Neural progenitor cell (in vitro differentiated cells): ENCODE measurements around the gene SCFD2. TPM values are rescaled to one million over a fixed set of nuclear protein-coding genes. Genes with fewer than 3 reads are reported as not detected.

Experiments used
- DNase-seq: peaks from one replicate; pipeline ENCODE4 v3.0.0-alpha.2; 2016; ENCODE audit warnings: low spot score
- H2AFZ ChIP-seq: fragments of 200-600 bp; sonication (generic); replicated peaks from 2 replicates; pipeline ENCODE4 v1.6.1; 2016; ENCODE audit warnings: antibody characterized with exemption
- H3F3A ChIP-seq: fragments of 200-600 bp; sonication (generic); 2 replicates; pipeline ENCODE4 v1.6.1; 2016; ENCODE audit warnings: antibody characterized with exemption, low read depth
- H3K27ac ChIP-seq: fragments of 200-600 bp; sonication (generic); 2 replicates; pipeline ENCODE4 v1.5.1; 2016; ENCODE audit warnings: mild to moderate bottlenecking
- H3K27me3 ChIP-seq: fragments of 200-600 bp; sonication (generic); 2 replicates; pipeline ENCODE4 v1.6.1; 2016; ENCODE audit warnings: mild to moderate bottlenecking, moderate library complexity
- H3K36me3 ChIP-seq: fragments of 200-600 bp; sonication (generic); 2 replicates; pipeline ENCODE4 v1.5.1; 2016
- H3K4me1 ChIP-seq: fragments of 200-600 bp; sonication (generic); 2 replicates; pipeline ENCODE4 v1.6.1; 2016; ENCODE audit warnings: mixed run types
- H3K4me2 ChIP-seq: fragments of 200-600 bp; sonication (generic); 2 replicates; pipeline ENCODE4 v1.6.1; 2016
- H3K4me3 ChIP-seq: fragments of 200-600 bp; sonication (generic); 2 replicates; pipeline ENCODE4 v1.5.1; 2016
- H3K79me2 ChIP-seq: fragments of 200-600 bp; sonication (generic); 2 replicates; pipeline ENCODE4 v1.6.1; 2016; ENCODE audit warnings: low read depth
- H3K9ac ChIP-seq: fragments of 200-600 bp; sonication (generic); 2 replicates; pipeline ENCODE4 v1.6.1; 2016
- H3K9me3 ChIP-seq: fragments of 200-600 bp; sonication (generic); 2 replicates; pipeline ENCODE4 v1.5.1; 2016; ENCODE audit warnings: low read depth
- H4K20me1 ChIP-seq: fragments of 200-600 bp; sonication (generic); 2 replicates; pipeline ENCODE4 v1.6.1; 2016; ENCODE audit warnings: low read depth
- H3K27ac Mint-ChIP-seq: 3 replicates; pipeline ENCODE4 v1.8.0; 2021; ENCODE audit warnings: mixed read lengths
- H3K27me3 Mint-ChIP-seq: 2 replicates; pipeline ENCODE4 v1.8.0; 2022; ENCODE audit warnings: low read depth, mild to moderate bottlenecking, inconsistent platforms, moderate library complexity, mixed read lengths; ENCODE audit not compliant: insufficient read depth
- H3K36me3 Mint-ChIP-seq: 3 replicates; pipeline ENCODE4 v1.8.0; 2021; ENCODE audit warnings: mixed read lengths
- H3K4me1 Mint-ChIP-seq: 3 replicates; pipeline ENCODE4 v1.8.0; 2021; ENCODE audit warnings: mixed read lengths
- H3K4me3 Mint-ChIP-seq: 3 replicates; pipeline ENCODE4 v1.8.0; 2021; ENCODE audit warnings: mild to moderate bottlenecking, moderate library complexity, mixed read lengths
- H3K9me3 Mint-ChIP-seq: 3 replicates; pipeline ENCODE4 v1.8.0; 2020; ENCODE audit warnings: mixed read lengths
- CTCF ChIP-seq: fragments of 200-600 bp; sonication (generic); IDR thresholded peaks from 2 replicates; pipeline ENCODE4 v1.5.1; 2017; ENCODE audit warnings: antibody characterized with exemption, mild to moderate bottlenecking
- EZH2 ChIP-seq: fragments of 200-600 bp; sonication (generic); IDR thresholded peaks from 2 replicates; pipeline ENCODE4 v1.6.1; 2017; ENCODE audit warnings: antibody characterized with exemption, mild to moderate bottlenecking, moderate library complexity
- EZH2phosphoT487 ChIP-seq: fragments of 200-600 bp; sonication (generic); IDR thresholded peaks from 2 replicates; pipeline ENCODE4 v1.6.1; 2017; ENCODE audit warnings: antibody characterized with exemption
- total RNA-seq: library from RNA; depleted of rRNA; stranded (reverse); fragments of >200 nt; gene quantifications from 2 replicates; pipeline ENCODE4 v1.2.3, GENCODE V29; 2015; ENCODE audit warnings: low replicate concordance

The SCFD2 gene
- total RNA-seq, 1 donor from 2014 or later: 4.8 TPM

- peaks cover 5% of the 10 kb centered on the region for H3K4me1 ChIP-seq
- H3K4me3 ChIP-seq: no peak overlapping the region
- no peaks in the 10 kb centered on the region for H3K9me3 Mint-ChIP-seq
- no peaks in the 10 kb centered on the region for H3K36me3 Mint-ChIP-seq
- H3K9me3 ChIP-seq: no peaks in the 10 kb centered on the region
- no peaks in the 10 kb centered on the region for H3K36me3 ChIP-seq
- no peaks in the 10 kb centered on the region for H3K79me2 ChIP-seq
- H3K27me3 Mint-ChIP-seq: peaks cover 3% of the 10 kb centered on the region
- no peak for TF ChIP-seq CTCF
- no peak for TF ChIP-seq EZH2
- TF ChIP-seq EZH2phosphoT487: no peak
- peak overlapping the region; percentile 47 for H3K27ac Mint-ChIP-seq
- no peak overlapping the region for H2AFZ ChIP-seq
- no peaks in the 10 kb centered on the region for H3F3A ChIP-seq
- no peak overlapping the region for H3K4me3 Mint-ChIP-seq
- no peak overlapping the region for H3K9ac ChIP-seq
- no peak overlapping the region for H3K27ac ChIP-seq
- no peaks in the 10 kb centered on the region for H4K20me1 ChIP-seq
- H3K4me2 ChIP-seq: no peak overlapping the region
- no peak for DNase-seq
- peaks cover 24% of the 10 kb centered on the region for H3K4me1 Mint-ChIP-seq
- no peaks in the 10 kb centered on the region for H3K27me3 ChIP-seq
Observed at GRCh38 chr4:52915730-52916300, 450.0 kb downstream of the SCFD2 start.

GRCh38 chr4:52915191-52915590, 450.7 kb downstream of the SCFD2 start:
- H3K27ac Mint-ChIP-seq: no peak overlapping the region
- H3K36me3 Mint-ChIP-seq: no peaks in the 10 kb centered on the region
- no peak for DNase-seq
- no peak for TF ChIP-seq EZH2phosphoT487
- Histone ChIP-seq H4K20me1 (no peaks in the 10 kb centered on the region), H3F3A (no peaks in the 10 kb centered on the region), H3K9ac (no peak overlapping the region), H3K4me3 (no peak overlapping the region), H3K27ac (no peak overlapping the region), H3K4me2 (no peak overlapping the region), H3K79me2 (no peaks in the 10 kb centered on the region), H3K4me1 (peaks cover 5% of the 10 kb centered on the region), H2AFZ (no peak overlapping the region), H3K36me3 (no peaks in the 10 kb centered on the region), H3K9me3 (no peaks in the 10 kb centered on the region), H3K27me3 (no peaks in the 10 kb centered on the region)
- no peaks in the 10 kb centered on the region for H3K9me3 Mint-ChIP-seq
- peaks cover 24% of the 10 kb centered on the region for H3K4me1 Mint-ChIP-seq
- no peak overlapping the region for H3K4me3 Mint-ChIP-seq
- peaks cover 3% of the 10 kb centered on the region for H3K27me3 Mint-ChIP-seq

GRCh38 chr4:52914051-52914605, 451.7 kb downstream of the SCFD2 start:
- Mint-ChIP-seq H3K9me3 (no peaks in the 10 kb centered on the region), H3K27me3 (peaks cover 3% of the 10 kb centered on the region), H3K4me3 (no peak overlapping the region), H3K36me3 (no peaks in the 10 kb centered on the region), H3K27ac (no peak overlapping the region), H3K4me1 (peaks cover 24% of the 10 kb centered on the region)
- H3K4me2 ChIP-seq: no peak overlapping the region
- H3K36me3 ChIP-seq: no peaks in the 10 kb centered on the region
- no peak overlapping the region for H3K27ac ChIP-seq
- no peak for DNase-seq
- H2AFZ ChIP-seq: no peak overlapping the region
- H3K27me3 ChIP-seq: no peaks in the 10 kb centered on the region
- H4K20me1 ChIP-seq: no peaks in the 10 kb centered on the region
- H3K4me1 ChIP-seq: peaks cover 5% of the 10 kb centered on the region
- H3F3A ChIP-seq: no peaks in the 10 kb centered on the region
- no peak overlapping the region for H3K4me3 ChIP-seq
- no peak for TF ChIP-seq CTCF
- H3K9me3 ChIP-seq: no peaks in the 10 kb centered on the region
- no peaks in the 10 kb centered on the region for H3K79me2 ChIP-seq
- no peak overlapping the region for H3K9ac ChIP-seq

- Histone ChIP-seq H3K27me3 (no peaks in the 10 kb centered on the region), H3K36me3 (no peaks in the 10 kb centered on the region), H3K4me1 (peaks cover 5% of the 10 kb centered on the region), H3F3A (no peaks in the 10 kb centered on the region), H2AFZ (no peak overlapping the region), H3K9me3 (no peaks in the 10 kb centered on the region), H3K9ac (no peak overlapping the region), H4K20me1 (no peaks in the 10 kb centered on the region), H3K4me2 (no peak overlapping the region), H3K79me2 (no peaks in the 10 kb centered on the region), H3K4me3 (no peak overlapping the region), H3K27ac (no peak overlapping the region)
- Mint-ChIP-seq H3K36me3 (no peaks in the 10 kb centered on the region), H3K27ac (peak overlapping the region; percentile 72), H3K27me3 (peaks cover 3% of the 10 kb centered on the region), H3K4me3 (no peak overlapping the region), H3K9me3 (no peaks in the 10 kb centered on the region), H3K4me1 (peaks cover 27% of the 10 kb centered on the region)
- no peak for DNase-seq
- TF ChIP-seq EZH2 (no peak), EZH2phosphoT487 (no peak), CTCF (no peak)
Observed at GRCh38 chr4:52912608-52913007, 453.3 kb downstream of the SCFD2 start.
